HCT116 (cell line): ENCODE results near the gene KCNQ4. TPM values are rescaled to one million over a fixed set of nuclear protein-coding genes. Genes with fewer than 3 reads are reported as not detected.

Source experiments
- ATAC-seq: fragments of 200-7000 bp; cut with Tn5 transposase; 2 replicates; pipeline ENCODE4 v1.9.1; 2020; ENCODE audit warnings: mild to moderate bottlenecking, moderate library complexity
- BruUV-seq: library from RNA; stranded (reverse); fragments of 400-500 nt; replicated peaks from 2 replicates; lab custom pipeline; 2021; lab: Mats Ljungman, UMichigan
- CTCF ChIA-PET: fragments of 300-600 bp; sonication (Branson Sonifier 250); formaldehyde crosslinking; loops from one replicate; lab custom pipeline; 2021; ENCODE audit warnings: antibody characterized with exemption; lab: Charles Lee
- POLR2A ChIA-PET: fragments of 300-600, 350-600 bp; sonication (Branson Sonifier 250); formaldehyde crosslinking; loops from one replicate; lab custom pipeline; 2021; ENCODE audit warnings: antibody characterized with exemption; lab: Charles Lee
- RAD21 ChIA-PET, 2 experiments: fragments of 300-600 bp; sonication (Branson Sonifier 250); formaldehyde crosslinking; loops; one replicate each; lab custom pipeline; 2023; ENCODE audit warnings: low total read pairs in 2 of 2; ENCODE audit not compliant: uncharacterized antibody in 2 of 2, unreplicated experiment in 2 of 2, low non-redundant PET in 1 of 2; lab: Charles Lee
- DNase-seq: peaks from one replicate; pipeline ENCODE4 v3.0.0-alpha.2; 2010; ENCODE audit warnings: low read depth, low spot score
- H2AFZ ChIP-seq: fragments of 200-600 bp; shearing (Covaris generic), sonication (generic); 2 replicates; pipeline ENCODE4 v1.6.1; 2017; ENCODE audit warnings: low read depth, mixed run types, mixed read lengths, antibody characterized with exemption, low read length; ENCODE audit not compliant: poor library complexity, severe bottlenecking
- H3K27ac ChIP-seq: 2 replicates; pipeline ENCODE4 v1.5.1; 2012; ENCODE audit warnings: low read depth, low read length
- H3K27me3 ChIP-seq: fragments of 200-600 bp; sonication (generic); 2 replicates; pipeline ENCODE4 v1.6.1; 2016; ENCODE audit warnings: mixed run types, low read length, mixed read lengths; ENCODE audit not compliant: insufficient read depth
- H3K36me3 ChIP-seq, 2 experiments: fragments of 200-500 bp in 1 of 2; fragments of 200-600 bp in 1 of 2; sonication (Bioruptor generic) in 1 of 2; sonication (generic) in 1 of 2; 2 replicates each; pipeline versions ENCODE4 v1.5.1 to v1.6.1; 2014 to 2016; ENCODE audit warnings: low read length in 2 of 2, inconsistent platforms in 1 of 2, mixed read lengths in 1 of 2, mixed run types in 1 of 2; ENCODE audit not compliant: insufficient read depth in 2 of 2, control insufficient read depth in 1 of 2
- H3K4me1 ChIP-seq, 2 experiments: fragments of 200-600 bp in 1 of 2; sonication (generic) in 1 of 2; 2 replicates each; pipeline versions ENCODE4 v1.5.1 to v1.6.1; 2012 to 2017; ENCODE audit warnings: low read length in 2 of 2, inconsistent platforms in 1 of 2, mild to moderate bottlenecking in 1 of 2, mixed read lengths in 1 of 2, mixed run types in 1 of 2, moderate library complexity in 1 of 2; ENCODE audit not compliant: insufficient read depth in 2 of 2, control insufficient read depth in 1 of 2
- H3K4me2 ChIP-seq: fragments of 200-600 bp; sonication (generic); 2 replicates; pipeline ENCODE4 v1.6.1; 2017; ENCODE audit warnings: mixed run types, low read length, mixed read lengths
- H3K4me3 ChIP-seq, 2 experiments: fragments of 200-600 bp in 1 of 2; sonication (generic) in 1 of 2; replicated peaks in 1 of 2; 2 replicates each; pipeline ENCODE4 v1.5.1; 2011 to 2016; ENCODE audit warnings: low read length in 2 of 2, control low read depth in 1 of 2, low read depth in 1 of 2, mild to moderate bottlenecking in 1 of 2, mixed read lengths in 1 of 2, mixed run types in 1 of 2
- H3K79me2 ChIP-seq: fragments of 200-600 bp; sonication (generic); 2 replicates; pipeline ENCODE4 v1.6.1; 2017; ENCODE audit warnings: mild to moderate bottlenecking, mixed run types, low read length, moderate library complexity, mixed read lengths; ENCODE audit not compliant: insufficient read depth
- H3K9ac ChIP-seq: fragments of 200-600 bp; sonication (generic); 2 replicates; pipeline ENCODE4 v1.6.1; 2016; ENCODE audit warnings: low read length, mixed read lengths
- H3K9me2 ChIP-seq: fragments of 200-600 bp; sonication (generic), shearing (Covaris generic); 2 replicates; pipeline ENCODE4 v1.6.1; 2017; ENCODE audit warnings: mixed run types, mild to moderate bottlenecking, moderate library complexity; ENCODE audit not compliant: insufficient read depth
- H3K9me3 ChIP-seq, 2 experiments: fragments of 200-500 bp in 1 of 2; fragments of 200-600 bp in 1 of 2; sonication (Bioruptor generic) in 1 of 2; sonication (generic) in 1 of 2; 2 replicates each; pipeline ENCODE4 v1.6.1; 2014 to 2017; ENCODE audit warnings: low read length in 2 of 2, mixed read lengths in 2 of 2, inconsistent platforms in 1 of 2, low read depth in 1 of 2, mild to moderate bottlenecking in 1 of 2, mixed run types in 1 of 2, moderate library complexity in 1 of 2; ENCODE audit not compliant: control insufficient read depth in 1 of 2, insufficient read depth in 1 of 2
- H4K20me1 ChIP-seq: fragments of 200-600 bp; sonication (generic), shearing (Covaris generic); 2 replicates; pipeline ENCODE4 v1.6.1; 2017; ENCODE audit warnings: mixed run types, mild to moderate bottlenecking, moderate library complexity; ENCODE audit not compliant: insufficient read depth
- ATF3 ChIP-seq: IDR thresholded peaks from 2 replicates; pipeline ENCODE4 v1.6.1; 2012
- CEBPB ChIP-seq: IDR thresholded peaks from 2 replicates; pipeline ENCODE4 v1.6.1; 2012; ENCODE audit warnings: low read depth
- ELF1 ChIP-seq: IDR thresholded peaks from 2 replicates; pipeline ENCODE4 v1.6.1; 2012; ENCODE audit warnings: low read depth, borderline replicate concordance
- EZH2 ChIP-seq: fragments of 200-600 bp; sonication (generic); IDR thresholded peaks from 2 replicates; pipeline ENCODE4 v1.6.1; 2017; ENCODE audit warnings: antibody characterized with exemption, mixed run types
- EZH2phosphoT487 ChIP-seq: fragments of 200-600 bp; IDR thresholded peaks from 2 replicates; pipeline ENCODE4 v1.6.1; 2018; ENCODE audit warnings: antibody characterized with exemption, borderline replicate concordance
- RAD21 ChIP-seq: IDR thresholded peaks from 2 replicates; pipeline ENCODE4 v1.6.1; 2012; ENCODE audit warnings: low read depth, mild to moderate bottlenecking
- SIN3A ChIP-seq: IDR thresholded peaks from 2 replicates; pipeline ENCODE4 v1.6.1; 2012; ENCODE audit warnings: low read depth
- SP1 ChIP-seq: IDR thresholded peaks from 2 replicates; pipeline ENCODE4 v1.6.1; 2012; ENCODE audit warnings: low read depth
- YY1 ChIP-seq: IDR thresholded peaks from 2 replicates; pipeline ENCODE4 v1.6.1; 2011; ENCODE audit warnings: low read length, low read depth, moderate library complexity, mild to moderate bottlenecking; ENCODE audit not compliant: insufficient replicate concordance; ENCODE audit errors: extremely low read depth
- ZFX ChIP-seq: fragments of 450-650 bp; IDR thresholded peaks from 2 replicates; pipeline ENCODE4 v1.6.1; 2017
- ZNF274 ChIP-seq: fragments of 200-500 bp; sonication (Bioruptor generic); IDR thresholded peaks from 2 replicates; pipeline ENCODE4 v1.6.1; 2014; ENCODE audit warnings: mild to moderate bottlenecking, low read depth, low read length, inconsistent platforms
- intact Hi-C: fragments of 100-400 bp; cut with micrococcal nuclease; formaldehyde crosslinking; loops from 2 replicates; pipeline ENCODE4 v1.10.0; 2022
- total RNA-seq: library from RNA; stranded (reverse); gene quantifications from one replicate; pipeline ENCODE4 v1.2.1, GENCODE V29; 2021; ENCODE audit not compliant: unreplicated experiment
- TF ChIP-seq, protein P1 (sequence below), 3 experiments: fragments of 200-600 bp in 1 of 3; sonication (generic) in 1 of 3; IDR thresholded peaks in 2 of 3; conservative IDR thresholded peaks in 1 of 3; 2 replicates each; pipeline ENCODE4 v1.5.1; 2012 to 2017; ENCODE audit warnings: low read depth in 2 of 3, low read length in 2 of 3, antibody characterized with exemption in 1 of 3, borderline replicate concordance in 1 of 3, control low read depth in 1 of 3, mild to moderate bottlenecking in 1 of 3, mixed read lengths in 1 of 3, mixed run types in 1 of 3, moderate library complexity in 1 of 3; ENCODE audit not compliant: insufficient read depth in 1 of 3

KCNQ4 gene
- total RNA-seq, 1 experiment from 2014 or later, result 4.1 TPM

DNA sequence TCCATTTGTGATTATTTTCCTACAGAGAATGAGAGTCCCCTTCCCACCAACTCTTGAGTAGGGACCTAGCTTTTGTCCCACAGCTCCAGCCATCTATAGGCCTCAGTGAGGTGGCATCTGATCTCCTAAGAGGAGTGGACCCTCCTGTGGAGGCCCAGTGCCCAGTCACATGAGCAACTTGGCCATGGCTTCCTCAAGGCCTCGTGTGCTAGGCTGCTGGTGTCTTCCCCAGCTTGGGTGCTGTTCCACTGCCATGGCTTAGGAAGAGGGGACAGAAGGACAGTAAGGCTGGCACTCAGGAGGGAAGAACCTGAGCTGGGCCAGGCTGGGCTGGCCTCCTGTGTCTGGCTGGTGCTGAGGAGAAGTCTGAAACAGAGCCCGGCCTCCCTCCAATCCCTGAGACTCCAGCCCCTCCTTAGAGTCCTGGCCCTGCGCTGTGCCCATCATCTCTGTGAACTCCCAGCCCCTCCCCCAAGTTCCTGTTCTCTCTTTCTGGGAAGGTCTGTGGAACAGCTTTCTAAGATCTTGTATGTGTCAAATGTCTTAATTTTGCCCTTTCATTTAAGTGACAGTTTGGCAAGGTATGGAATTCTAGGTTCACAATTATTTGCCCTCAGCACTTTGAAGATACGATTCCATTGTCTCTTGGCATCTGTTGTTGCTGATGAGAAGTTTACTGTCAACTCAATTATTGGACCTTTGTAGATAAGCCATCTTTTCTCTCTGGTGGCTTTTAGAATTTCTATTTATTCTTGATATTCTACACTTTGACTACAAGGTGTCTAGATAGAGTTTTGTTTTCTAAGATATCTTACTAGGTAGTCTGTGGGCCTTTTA, 7.1 kb upstream of the KCNQ4 start:
- H3K27me3 ChIP-seq, result no peaks in the 10 kb centered on the region
- BruUV-seq, result no TSS peak
- no peak overlapping the region for H3K9ac ChIP-seq
- no peak overlapping the region for H3K27ac ChIP-seq
- H3K4me1 ChIP-seq, result peaks cover 0 to 5% of the 10 kb centered on the region in 2 experiments; a peak in 1 of 4 replicates
- ATAC-seq (no peak), DNase-seq (no peak)
- ChIA-PET POLR2A (no interaction called here), CTCF (interaction anchor here (2.6 to 5.6 kb wide), 2 partner anchors 73 to 175 kb away, joined by 9 to 42 read pairs; no protein-coding TSS in a partner anchor), RAD21 (no interaction called here)
- no peak overlapping the region for H3K4me2 ChIP-seq
- H4K20me1 ChIP-seq, result no peaks in the 10 kb centered on the region
- H3K79me2 ChIP-seq, result no peaks in the 10 kb centered on the region
- no peaks in the 10 kb centered on the region for H3K9me3 ChIP-seq
- intact Hi-C loops, result no loop called here
- peaks cover 0 to 2% of the 10 kb centered on the region in 2 experiments; a peak in 2 of 4 replicates for H3K36me3 ChIP-seq
- no peak overlapping the region for H3K4me3 ChIP-seq
- no peak overlapping the region for H2AFZ ChIP-seq
- no peaks in the 10 kb centered on the region for H3K9me2 ChIP-seq
- no peak for TF ChIP-seq CEBPB
- no peak for TF ChIP-seq ZFX
- no peak for TF ChIP-seq EZH2phosphoT487
- no peak for TF ChIP-seq RAD21
- no peak for TF ChIP-seq ATF3
- TF ChIP-seq SIN3A, result no peak
- no peak for TF ChIP-seq SP1
- TF ChIP-seq YY1, result no peak
- TF ChIP-seq, protein P1, sequence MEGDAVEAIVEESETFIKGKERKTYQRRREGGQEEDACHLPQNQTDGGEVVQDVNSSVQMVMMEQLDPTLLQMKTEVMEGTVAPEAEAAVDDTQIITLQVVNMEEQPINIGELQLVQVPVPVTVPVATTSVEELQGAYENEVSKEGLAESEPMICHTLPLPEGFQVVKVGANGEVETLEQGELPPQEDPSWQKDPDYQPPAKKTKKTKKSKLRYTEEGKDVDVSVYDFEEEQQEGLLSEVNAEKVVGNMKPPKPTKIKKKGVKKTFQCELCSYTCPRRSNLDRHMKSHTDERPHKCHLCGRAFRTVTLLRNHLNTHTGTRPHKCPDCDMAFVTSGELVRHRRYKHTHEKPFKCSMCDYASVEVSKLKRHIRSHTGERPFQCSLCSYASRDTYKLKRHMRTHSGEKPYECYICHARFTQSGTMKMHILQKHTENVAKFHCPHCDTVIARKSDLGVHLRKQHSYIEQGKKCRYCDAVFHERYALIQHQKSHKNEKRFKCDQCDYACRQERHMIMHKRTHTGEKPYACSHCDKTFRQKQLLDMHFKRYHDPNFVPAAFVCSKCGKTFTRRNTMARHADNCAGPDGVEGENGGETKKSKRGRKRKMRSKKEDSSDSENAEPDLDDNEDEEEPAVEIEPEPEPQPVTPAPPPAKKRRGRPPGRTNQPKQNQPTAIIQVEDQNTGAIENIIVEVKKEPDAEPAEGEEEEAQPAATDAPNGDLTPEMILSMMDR (IDR thresholded peaks at IDR 0.05 in 2 of 3, conservative IDR thresholded peaks at IDR 0.05 in 1 of 3; ENCODE audit: borderline replicate concordance in 1 of 3, insufficient read depth in 1 of 3, low read depth in 2 of 3, low read length in 2 of 3), result no peak
- no peak for TF ChIP-seq ELF1
- no peak for TF ChIP-seq EZH2
- no peak for TF ChIP-seq ZNF274
